Nucleus accumbens (tissue), 56 donors: ENCODE results near the gene SULT1A3.
"Not testable (repeated sequence)": the region's sequence is repeated elsewhere in the genome, so short reads cannot be mapped to it uniquely, and the experiment has no call there.

ENCODE experiments used
- DNase-seq, 56 donors: peaks; one replicate each; lab custom pipeline; 2025; lab: John Stamatoyannopoulos, UW

SULT1A3 gene

GRCh38 chr16:30199049-30199448 is at the start of gene SULT1A3:
TSS of gene SULT1A3 (plus strand) at chr16:30199255. CDS start at chr16:30200729, 1,474 bp downstream.
- DNase-seq, result not testable (repeated sequence)

GRCh38 chr16:30151091-30151490 is 48.0 kb upstream of the SULT1A3 start:
- DNase-seq, result no peak

- DNase-seq, result no peak
These were observed 46.5 kb upstream of the SULT1A3 start for GRCh38 chr16:30152517-30152916.

GRCh38 chr16:30155188-30155587 is 43.9 kb upstream of the SULT1A3 start:
- no peak for DNase-seq

- no peak for DNase-seq
These were observed 41.8 kb upstream of the SULT1A3 start for GRCh38 chr16:30157214-30157613.

- no peak for DNase-seq
These were observed 35.5 kb upstream of the SULT1A3 start for GRCh38 chr16:30163538-30163937.

GRCh38 chr16:30166202-30166902 is 32.7 kb upstream of the SULT1A3 start:
- no peak for DNase-seq

GRCh38 chr16:30168746-30169145 is 30.3 kb upstream of the SULT1A3 start:
- DNase-seq, result not testable (repeated sequence)

- not testable (repeated sequence) for DNase-seq
These were observed 29.6 kb upstream of the SULT1A3 start for GRCh38 chr16:30169416-30169815.

- not testable (repeated sequence) for DNase-seq
These were observed 28.9 kb upstream of the SULT1A3 start for GRCh38 chr16:30170145-30170544.

- no peak for DNase-seq
These were observed 26.0 kb upstream of the SULT1A3 start for GRCh38 chr16:30173054-30173453.

GRCh38 chr16:30176876-30177275 is 22.2 kb upstream of the SULT1A3 start:
- DNase-seq, result not testable (repeated sequence)

- no peak for DNase-seq
These were observed 19.9 kb upstream of the SULT1A3 start for GRCh38 chr16:30179195-30179594.

GRCh38 chr16:30179931-30180330 is 19.1 kb upstream of the SULT1A3 start:
- no peak for DNase-seq

GRCh38 chr16:30180741-30181140 is 18.3 kb upstream of the SULT1A3 start:
- DNase-seq, result no peak

- peak in 53 of 56 donors; percentile 31 to 92 (median 73) for DNase-seq
These were observed 15.6 kb upstream of the SULT1A3 start, which contains the start of gene CORO1A for GRCh38 chr16:30183233-30184095. TSS of gene CORO1A (plus strand) at chr16:30183602. CDS start at chr16:30185210, 1,608 bp downstream.

GRCh38 chr16:30184096-30184890 is 14.8 kb upstream of the SULT1A3 start:
- DNase-seq, result peak in 8 of 56 donors; percentile 7 to 40 (median 19)

- no peak for DNase-seq
These were observed 14.0 kb upstream of the SULT1A3 start for GRCh38 chr16:30184891-30185682.

GRCh38 chr16:30185683-30186421 is 13.2 kb upstream of the SULT1A3 start:
- DNase-seq, result peak in 14 of 56 donors; percentile 3 to 34 (median 22)
